GM06990 (cell line): ENCODE measurements around the gene NMUR1.

Source experiments
- DNase-seq: peaks from one replicate; pipeline ENCODE4 v3.0.0-alpha.2; 2011; ENCODE audit not compliant: insufficient read length; ENCODE audit errors: extremely low read depth
- H3K27me3 ChIP-seq: replicated peaks from 2 replicates; pipeline ENCODE4 v1.6.0; 2011; ENCODE audit warnings: low read length; ENCODE audit not compliant: control insufficient read depth, insufficient read depth
- H3K36me3 ChIP-seq: 2 replicates; pipeline ENCODE4 v1.5.1; 2011; ENCODE audit warnings: low read length; ENCODE audit not compliant: control insufficient read depth, insufficient read depth
- H3K4me3 ChIP-seq: replicated peaks from 2 replicates; pipeline ENCODE4 v1.5.1; 2011; ENCODE audit warnings: low read depth, mild to moderate bottlenecking, control low read depth, low read length
- CTCF ChIP-seq: IDR thresholded peaks from 2 replicates; pipeline ENCODE4 v1.5.1; 2011; ENCODE audit warnings: low read length, control low read depth, mild to moderate bottlenecking, inconsistent platforms; ENCODE audit not compliant: insufficient read depth, poor library complexity, severe bottlenecking

NMUR1 gene

GRCh38 chr2:231526341-231527090, 3.7 kb downstream of the NMUR1 start:
- Histone ChIP-seq H3K36me3 (no peaks in the 10 kb centered on the region), H3K27me3 (no peaks in the 10 kb centered on the region; the same call in 1 of the 2 replicates), H3K4me3 (no peak overlapping the region)
- no peak for DNase-seq
- TF ChIP-seq CTCF: no peak

- no peaks in the 10 kb centered on the region; the same call in 1 of the 2 replicates for H3K27me3 ChIP-seq
- no peak overlapping the region for H3K4me3 ChIP-seq
- H3K36me3 ChIP-seq: no peaks in the 10 kb centered on the region
- TF ChIP-seq CTCF: no peak
- no peak for DNase-seq
Observed at GRCh38 chr2:231525248-231526163, 4.7 kb downstream of the NMUR1 start.

GRCh38 chr2:231524477-231525247, 5.6 kb downstream of the NMUR1 start:
- no peak for DNase-seq
- Histone ChIP-seq H3K36me3 (no peaks in the 10 kb centered on the region), H3K27me3 (no peaks in the 10 kb centered on the region; the same call in 1 of the 2 replicates), H3K4me3 (no peak overlapping the region)
- TF ChIP-seq CTCF: no peak

GRCh38 chr2:231523451-231524285, 6.6 kb downstream of the NMUR1 start:
- DNase-seq: no peak
- Histone ChIP-seq H3K27me3 (no peaks in the 10 kb centered on the region; the same call in 1 of the 2 replicates), H3K36me3 (no peaks in the 10 kb centered on the region), H3K4me3 (no peak overlapping the region)
- no peak for TF ChIP-seq CTCF
